AG10803 (cell line): ENCODE measurements around the gene RCN1.
"Not testable (repeated sequence)": the region's sequence is repeated elsewhere in the genome, so short reads cannot be mapped to it uniquely, and the experiment has no call there.

Source experiments
- DNase-seq: peaks from one replicate; pipeline ENCODE4 v3.0.0; 2010; ENCODE audit warnings: low read depth
- H3K4me3 ChIP-seq: 2 replicates; pipeline ENCODE4 v1.5.1; 2011; ENCODE audit warnings: mild to moderate bottlenecking, low read length, control low read depth
- CTCF ChIP-seq: conservative IDR thresholded peaks from 2 replicates; pipeline ENCODE4 v1.5.1; 2011; ENCODE audit warnings: mild to moderate bottlenecking, low read length, control low read depth, inconsistent platforms

Gene RCN1

GRCh38 chr11:32053151-32053888 is 37.6 kb upstream of the RCN1 start:
- DNase-seq, result peak; percentile 60
- H3K4me3 ChIP-seq, result no peak overlapping the region

DNA sequence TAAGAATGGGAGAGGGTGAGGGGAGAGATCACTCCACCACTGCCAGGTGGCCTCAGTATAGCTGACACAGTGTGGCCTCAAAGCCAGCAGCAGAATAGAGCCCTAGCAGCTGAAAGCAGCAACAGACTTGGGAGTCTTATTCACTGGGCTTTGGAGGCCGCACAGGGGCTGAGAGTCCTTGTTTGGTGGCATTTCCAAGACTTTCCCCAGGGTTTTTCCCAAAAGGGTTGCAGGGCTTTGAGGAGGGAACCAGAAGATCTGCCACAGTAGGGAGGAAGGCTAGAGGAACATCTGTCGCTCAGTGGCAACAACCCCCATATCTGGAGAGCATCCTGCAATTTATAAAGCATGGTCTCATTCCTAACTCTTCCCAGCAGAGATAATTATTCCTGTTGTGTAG is 35.0 kb upstream of the RCN1 start:
- no peak for TF ChIP-seq CTCF
- no peak overlapping the region for H3K4me3 ChIP-seq
- DNase-seq, result no peak

More at GRCh38 chr11:32053151-32053888, 37.6 kb upstream of the RCN1 start:
- no peak for TF ChIP-seq CTCF

GRCh38 chr11:32056438-32056837 is 34.4 kb upstream of the RCN1 start:
- H3K4me3 ChIP-seq, result no peak overlapping the region
- TF ChIP-seq CTCF, result no peak
- peak; percentile 97 for DNase-seq

GRCh38 chr11:32059686-32060462 is 31.0 kb upstream of the RCN1 start:
- TF ChIP-seq CTCF, result no peak
- no peak for DNase-seq
- no peak overlapping the region for H3K4me3 ChIP-seq

GRCh38 chr11:32062540-32062939 is 28.3 kb upstream of the RCN1 start:
- no peak for DNase-seq
- TF ChIP-seq CTCF, result no peak
- no peak overlapping the region for H3K4me3 ChIP-seq

DNA sequence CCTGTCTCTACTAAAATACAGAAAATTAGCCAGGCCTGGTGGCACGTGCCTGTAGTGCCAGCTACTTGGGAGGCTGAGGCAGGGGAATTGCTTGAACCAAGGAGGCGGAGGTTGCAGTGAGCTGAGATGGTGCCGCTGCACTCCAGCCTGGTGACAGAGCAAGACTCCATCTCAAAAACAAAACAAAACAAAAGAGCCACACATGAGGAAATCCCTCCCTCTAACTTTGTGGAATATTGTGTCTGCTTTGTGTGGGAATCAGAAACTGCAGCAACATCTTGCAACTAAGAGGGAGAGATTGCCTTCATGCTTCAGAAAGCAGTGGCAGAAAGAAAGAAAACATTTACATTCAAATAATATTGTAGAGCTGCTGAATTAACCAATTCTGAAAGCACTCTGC is 27.8 kb upstream of the RCN1 start:
- not testable (repeated sequence) for H3K4me3 ChIP-seq, DNase-seq

DNA sequence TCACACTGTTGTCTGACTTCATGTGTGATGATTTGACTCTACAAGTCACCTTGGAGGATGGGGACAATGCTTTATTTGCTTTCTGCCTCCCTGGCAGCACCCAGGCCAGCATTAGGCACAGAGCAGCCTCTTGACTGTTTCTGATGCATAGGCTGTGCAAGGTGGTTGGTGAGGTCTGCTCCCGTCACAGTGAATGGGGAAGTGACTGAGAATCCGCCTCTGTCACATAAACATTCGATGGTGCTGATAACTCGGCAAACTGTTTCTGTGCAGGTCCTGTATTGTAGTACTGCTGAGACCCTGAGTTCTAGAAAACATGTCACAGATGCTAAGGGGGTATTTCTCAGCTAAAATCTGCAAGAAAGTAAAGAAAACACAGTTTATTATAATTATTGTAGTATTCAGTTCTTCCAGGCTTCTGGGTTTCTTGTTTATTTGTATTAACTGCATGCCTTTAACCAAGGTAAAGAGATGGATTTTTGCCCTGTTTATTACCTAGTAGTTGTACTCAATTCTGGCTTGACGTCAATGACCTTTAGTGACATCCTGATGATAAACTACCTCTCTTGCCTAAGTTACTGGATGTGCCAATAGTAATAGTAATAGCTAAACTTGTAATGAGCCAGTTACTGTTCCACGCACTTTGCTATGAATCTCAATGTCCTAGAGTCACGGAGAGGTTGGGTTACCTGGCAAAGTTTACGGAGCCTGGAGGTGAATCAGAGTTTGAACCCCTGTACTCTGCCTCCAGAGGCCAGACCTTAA is 24.8 kb upstream of the RCN1 start:
- DNase-seq, result no peak
- no peak overlapping the region for H3K4me3 ChIP-seq
- TF ChIP-seq CTCF, result no peak
